Left ventricle myocardium superior (tissue), 1 donor: Measurements from ENCODE around the gene OR2T33. TPM values are rescaled to one million over a fixed set of nuclear protein-coding genes. Genes with fewer than 3 reads are reported as not detected.
"Not testable (repeated sequence)": the region's sequence is repeated elsewhere in the genome, so short reads cannot be mapped to it uniquely, and the experiment has no call there.

Experiments used
- ATAC-seq: fragments of 200-7000 bp; cut with Tn5 transposase; one replicate; pipeline ENCODE4 v1.9.1; 2020; ENCODE audit warnings: mild to moderate bottlenecking, moderate library complexity
- DNase-seq: peaks from one replicate; pipeline ENCODE4 v3.0.0-alpha.2; 2020
- intact Hi-C: fragments of 100-400 bp; cut with micrococcal nuclease; formaldehyde crosslinking; loops from one replicate; pipeline ENCODE4 v1.11.0; 2022
- long read RNA-seq: library from polyadenylated mRNA; unstranded; transcript quantifications from one replicate; pipeline ENCODE4 v2.0.0, GENCODE V29; 2021
- total RNA-seq: library from RNA; stranded (reverse); fragmentation: NEBNext Ultra II Directional; extraction: Animal tissue kit (Norgen Biotek cat#: 25700); gene quantifications from one replicate; pipeline ENCODE4 v1.2.1, GENCODE V29; 2021
- donor health status: DM: no; HTN: yes; CAD: no; lungs with severe emphysema.

The OR2T33 gene, protein sequence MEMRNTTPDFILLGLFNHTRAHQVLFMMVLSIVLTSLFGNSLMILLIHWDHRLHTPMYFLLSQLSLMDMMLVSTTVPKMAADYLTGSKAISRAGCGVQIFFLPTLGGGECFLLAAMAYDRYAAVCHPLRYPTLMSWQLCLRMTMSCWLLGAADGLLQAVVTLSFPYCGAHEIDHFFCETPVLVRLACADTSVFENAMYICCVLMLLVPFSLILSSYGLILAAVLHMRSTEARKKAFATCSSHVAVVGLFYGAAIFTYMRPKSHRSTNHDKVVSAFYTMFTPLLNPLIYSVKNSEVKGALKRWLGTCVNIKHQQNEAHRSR
- total RNA-seq: not detected
- long read RNA-seq: 0 reads

DNA sequence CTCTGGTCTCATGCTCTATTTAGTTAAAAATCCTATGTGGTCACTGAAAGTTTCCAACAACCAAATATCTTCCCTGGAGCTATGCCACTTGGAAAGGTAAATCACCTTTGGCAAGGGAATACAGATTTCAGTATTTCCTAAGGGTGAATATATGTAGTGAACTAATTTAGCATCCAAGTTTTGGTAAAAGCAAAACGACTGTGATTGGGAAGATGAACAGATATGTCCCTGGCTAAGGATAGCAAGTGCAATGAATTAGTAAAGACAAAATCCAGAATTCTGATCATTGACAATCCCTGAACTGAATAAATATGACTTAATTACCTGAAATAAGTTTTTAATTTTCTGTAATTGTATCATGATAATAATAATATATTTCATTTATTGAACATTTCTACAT, at the start of gene OR2T33:
OR2T33 (minus strand) TSS at position 101 of the 400 bp plus-strand sequence. CDS start 4,162 bp downstream, outside the sequence.
- DNase-seq (no peak), ATAC-seq (no peak)
- intact Hi-C loops: no loop called here

DNA sequence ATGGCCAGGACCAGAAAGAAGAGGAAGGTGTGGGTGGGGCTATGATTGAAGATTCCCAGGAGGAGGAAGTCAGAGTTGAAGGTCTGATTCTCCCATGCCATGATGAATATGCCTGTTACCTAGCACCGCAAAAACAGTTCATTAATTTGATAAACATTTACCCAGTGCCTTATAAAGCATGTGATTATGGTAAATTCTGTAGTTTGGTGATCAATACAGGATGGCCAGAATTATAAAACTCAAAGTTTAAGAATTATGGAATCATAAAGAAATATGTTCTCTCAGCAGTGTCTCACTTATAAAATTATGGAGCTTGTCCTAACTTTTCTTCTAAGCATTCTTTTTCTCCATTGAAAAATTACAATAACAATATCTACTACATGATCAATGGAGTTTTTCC, 46.7 kb upstream of the OR2T33 start, which contains the start of gene OR2M7:
OR2M7 (minus strand) TSS at position 101 of the 400 bp plus-strand sequence; CDS start at position 101, 0 bp downstream.
- ATAC-seq (no peak), DNase-seq (no peak)
- intact Hi-C loops: no loop called here

DNA sequence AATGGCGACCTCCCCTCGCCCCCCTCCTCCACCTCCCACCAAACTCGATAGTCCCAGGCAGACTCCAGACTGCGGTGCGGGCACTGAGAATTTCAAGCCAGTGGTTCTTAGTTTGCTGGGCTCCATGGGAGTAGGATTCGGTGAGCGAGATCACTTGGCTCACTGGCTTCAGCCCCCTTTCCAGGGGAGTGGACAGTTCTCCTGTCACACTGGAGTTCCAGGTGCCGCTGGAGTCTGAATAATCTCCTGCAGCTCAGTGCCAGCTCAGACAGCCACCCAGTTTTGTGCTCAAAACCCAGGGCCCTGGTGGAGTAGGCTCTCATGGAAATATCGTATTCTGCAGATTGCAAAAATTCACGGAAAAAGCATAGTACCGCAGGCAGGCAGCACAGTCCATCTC, 39.0 kb upstream of the OR2T33 start:
- intact Hi-C loops: no loop called here
- DNase-seq: no peak
- ATAC-seq: no peak

DNA sequence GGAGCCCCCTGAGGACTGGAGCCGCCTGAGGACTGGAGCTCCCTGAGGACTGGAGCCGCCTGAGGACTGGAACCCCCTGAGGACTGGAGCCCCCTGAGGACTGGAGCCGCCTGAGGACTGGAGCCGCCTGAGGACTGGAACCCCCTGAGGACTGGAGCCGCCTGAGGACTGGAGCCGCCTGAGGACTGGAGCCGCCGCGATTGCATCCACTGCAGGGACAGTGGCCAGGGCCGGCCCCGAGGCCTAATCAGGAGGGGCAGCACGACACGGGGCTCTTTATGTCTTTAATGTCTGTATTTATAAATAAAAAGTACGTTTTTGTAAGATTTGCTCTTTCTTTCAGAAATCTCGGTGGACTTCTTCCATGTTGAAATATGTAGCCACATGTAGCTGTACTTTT, 29.0 kb upstream of the OR2T33 start:
- DNase-seq, intact Hi-C loops, ATAC-seq: not testable (repeated sequence)

DNA sequence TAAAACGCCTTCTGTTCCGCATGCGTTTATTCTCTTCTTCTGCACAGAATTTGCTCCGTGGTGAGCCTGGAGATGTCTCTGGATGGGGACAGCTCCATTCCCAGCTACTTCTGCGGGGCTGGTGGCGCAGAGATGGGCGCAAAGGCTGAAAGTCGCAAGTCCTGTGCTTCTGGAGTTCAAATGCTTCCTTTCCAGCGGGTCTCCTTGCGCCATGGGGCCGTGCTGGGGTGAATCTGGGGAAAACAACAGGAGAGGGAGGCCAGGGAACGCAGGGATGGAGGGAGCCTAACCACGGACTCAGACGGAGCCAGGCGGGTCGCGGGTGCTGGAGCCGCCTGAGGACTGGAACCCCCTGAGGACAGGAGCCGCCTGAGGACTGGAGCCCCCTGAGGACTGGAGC, 28.3 kb upstream of the OR2T33 start:
- DNase-seq: no peak
- no peak for ATAC-seq
- intact Hi-C loops: no loop called here

DNA sequence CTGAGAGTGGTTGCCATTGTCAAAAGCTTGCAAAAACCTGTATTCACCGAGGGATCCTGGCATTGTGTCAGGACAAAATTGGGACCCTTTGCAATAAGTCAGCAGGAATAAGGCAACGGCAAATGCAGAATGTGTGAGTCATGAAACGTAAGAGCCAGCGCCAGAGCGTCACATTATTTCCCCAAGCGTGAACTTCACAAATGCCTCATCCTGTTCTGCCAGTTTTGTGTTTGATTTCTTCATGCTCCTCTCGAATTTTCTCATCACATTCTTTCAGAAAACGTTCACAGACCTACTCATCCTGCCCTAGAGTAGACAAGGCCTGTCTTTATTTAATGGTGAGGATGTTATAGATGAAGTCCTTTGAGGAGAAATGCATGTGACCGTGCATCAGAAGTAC, 27.9 kb upstream of the OR2T33 start:
- intact Hi-C loops, DNase-seq, ATAC-seq: not testable (repeated sequence)

DNA sequence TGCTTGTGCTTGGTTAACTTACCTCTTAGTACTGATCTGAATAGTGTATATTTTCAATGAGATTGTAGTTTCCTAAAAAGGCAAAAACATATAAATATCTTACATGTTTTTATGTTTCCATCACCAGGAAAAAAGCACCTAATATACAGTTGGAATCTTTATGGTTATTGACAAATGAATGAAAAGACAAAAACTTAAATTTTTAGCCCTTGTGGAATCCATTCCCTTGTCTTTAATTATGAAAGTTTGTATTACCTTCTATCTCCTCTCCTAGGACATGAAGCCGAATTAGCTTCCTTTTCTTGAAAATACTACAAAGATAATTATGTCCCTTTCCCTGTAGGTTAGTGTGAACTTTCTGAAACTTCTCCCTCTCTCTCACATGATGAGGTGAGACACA, 25.5 kb upstream of the OR2T33 start, which contains the start of gene OR2T12:
OR2T12 (minus strand) TSS at position 101 of the 400 bp plus-strand sequence. CDS start 7,846 bp downstream, outside the sequence.
- ATAC-seq (no peak), DNase-seq (no peak)
- intact Hi-C loops: no loop called here

DNA sequence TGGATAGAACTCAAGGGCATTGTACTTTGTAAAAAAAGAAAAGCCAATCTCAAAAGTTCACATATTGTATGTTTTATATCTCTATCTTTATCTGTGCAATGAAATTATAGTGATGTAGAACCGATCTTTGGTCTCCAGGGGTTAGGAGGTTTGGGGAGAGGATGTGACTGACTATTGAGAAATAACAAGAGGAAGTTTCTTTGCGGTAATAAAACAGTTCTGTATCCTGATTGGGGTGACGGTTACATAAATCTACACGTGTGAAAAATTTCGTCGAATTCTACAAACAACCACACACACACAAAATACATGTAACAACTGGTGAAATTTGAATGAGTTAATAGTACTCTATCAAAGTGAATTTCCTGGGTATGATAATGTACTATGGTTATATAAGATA, 10.6 kb upstream of the OR2T33 start:
- intact Hi-C loops: no loop called here
- no peak for DNase-seq
- ATAC-seq: no peak

DNA sequence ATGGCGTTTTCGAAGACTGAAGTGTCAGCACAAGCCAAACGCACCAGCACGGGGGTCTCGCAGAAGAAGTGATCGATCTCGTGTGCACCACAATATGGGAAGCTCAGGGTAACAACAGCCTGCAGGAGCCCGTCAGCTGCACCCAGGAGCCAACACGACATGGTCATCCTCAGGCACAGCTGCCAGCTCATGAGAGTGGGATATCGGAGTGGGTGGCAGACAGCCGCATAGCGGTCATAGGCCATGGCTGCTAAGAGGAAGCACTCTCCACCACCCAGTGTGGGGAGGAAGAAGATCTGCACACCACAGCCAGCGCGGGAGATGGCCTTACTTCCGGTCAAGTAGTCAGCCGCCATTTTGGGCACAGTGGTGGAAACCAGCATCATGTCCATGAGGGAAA, 4.6 kb downstream of the OR2T33 start:
- intact Hi-C loops, ATAC-seq, DNase-seq: not testable (repeated sequence)

DNA sequence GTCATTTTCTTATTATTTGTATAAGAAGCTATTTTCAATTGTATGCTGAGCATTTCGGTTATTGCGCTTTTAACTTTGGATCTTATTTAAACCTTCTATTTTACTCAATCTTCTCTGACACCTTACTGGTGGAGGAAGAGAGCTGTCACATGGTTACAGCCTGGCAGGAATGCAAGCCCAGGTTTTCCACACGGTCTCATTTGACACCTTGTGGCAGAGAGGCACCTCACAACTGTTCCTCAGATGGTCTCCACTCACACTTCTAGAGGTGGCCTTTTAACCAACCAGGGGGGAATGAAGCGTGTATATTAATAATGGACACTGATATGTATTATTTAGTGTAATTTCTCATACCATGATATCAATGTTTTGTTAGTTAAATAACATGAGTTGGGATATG, 9.6 kb downstream of the OR2T33 start:
- DNase-seq (no peak), ATAC-seq (no peak)
- intact Hi-C loops: no loop called here

DNA sequence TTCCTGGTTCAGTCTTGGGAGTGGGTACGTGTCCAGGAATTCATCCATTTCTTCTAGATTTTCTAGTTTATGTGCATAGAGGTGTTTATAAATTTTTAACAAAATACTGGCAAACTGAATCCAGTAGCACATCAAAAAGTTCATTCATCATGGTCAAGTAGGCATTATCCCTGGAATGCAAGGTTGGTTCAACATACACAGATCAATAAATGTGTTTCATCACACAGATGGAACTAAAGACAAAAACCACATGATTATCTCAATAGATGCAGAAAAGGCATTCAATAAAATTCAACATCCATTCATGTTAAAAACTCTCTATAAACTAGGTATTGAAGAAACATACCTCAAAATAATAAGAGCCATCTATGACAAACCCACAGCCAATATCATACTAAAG, 18.5 kb downstream of the OR2T33 start:
- ATAC-seq, DNase-seq: not testable (repeated sequence)

DNA sequence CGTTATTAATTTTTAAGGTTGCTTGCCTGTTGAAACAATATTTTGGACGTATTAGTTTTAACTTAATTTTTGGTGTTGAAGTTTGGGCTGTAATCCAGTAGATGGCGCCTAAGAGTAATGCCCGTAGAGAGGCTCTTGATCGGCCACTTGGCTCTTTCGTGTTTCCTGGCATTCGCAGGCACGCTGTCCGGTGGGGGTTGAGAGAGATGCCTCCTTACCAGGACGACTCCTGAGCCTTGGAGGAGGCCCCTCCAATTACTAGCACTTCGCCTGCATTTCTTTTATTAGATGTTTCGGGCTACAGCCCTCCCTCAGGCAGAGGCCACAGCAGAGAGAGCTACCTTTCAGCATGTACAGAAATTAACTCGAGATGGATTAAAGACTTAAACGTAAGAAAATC, 34.6 kb downstream of the OR2T33 start:
- intact Hi-C loops: no loop called here
- ATAC-seq: no peak
- DNase-seq: no peak

More for the DNA sequence above, 18.5 kb downstream of the OR2T33 start:
- intact Hi-C loops: not testable (repeated sequence)

DNA sequence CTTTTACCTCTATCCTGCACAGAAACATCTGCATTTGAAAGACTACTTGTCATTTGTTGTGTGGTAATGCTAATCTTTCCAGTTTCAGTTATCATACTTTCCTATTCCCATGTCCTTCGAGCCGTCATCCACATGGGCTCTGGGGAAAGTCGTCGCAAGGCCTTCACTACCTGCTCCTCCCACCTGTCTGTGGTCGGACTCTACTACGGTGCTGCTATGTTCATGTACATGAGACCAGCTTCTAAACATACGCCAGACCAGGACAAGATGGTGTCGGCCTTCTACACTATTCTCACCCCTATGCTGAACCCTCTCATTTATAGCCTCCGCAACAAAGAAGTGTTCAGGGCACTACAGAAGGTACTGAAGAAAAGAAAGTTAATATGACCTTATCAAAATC, 38.3 kb downstream of the OR2T33 start:
- no peak for DNase-seq

DNA sequence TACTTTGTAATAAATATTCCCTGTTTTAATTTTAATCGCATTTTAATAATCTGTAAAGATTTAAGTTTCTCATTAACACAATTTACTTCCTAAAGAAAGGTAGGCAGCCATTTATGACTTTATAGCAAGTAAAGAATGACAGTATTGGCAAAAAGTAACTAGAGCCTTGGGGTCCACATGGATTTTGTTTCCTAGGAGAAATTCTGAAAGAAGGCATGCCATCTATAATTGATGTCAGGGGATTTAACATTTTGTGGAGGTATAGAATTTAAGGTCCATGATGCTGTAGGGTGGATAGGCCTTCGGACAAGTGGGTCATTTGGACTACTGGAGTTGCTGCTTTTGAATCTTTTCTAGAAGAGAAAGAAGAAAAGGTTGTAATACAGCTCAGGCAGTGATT, 46.7 kb downstream of the OR2T33 start, which contains the start of gene OR2M4:
OR2M4 (plus strand) TSS at position 301 of the 400 bp plus-strand sequence. CDS start 7,512 bp downstream, outside the sequence.
- ATAC-seq (no peak), DNase-seq (no peak)
- intact Hi-C loops: no loop called here

More for the DNA sequence above, 38.3 kb downstream of the OR2T33 start:
- intact Hi-C loops: no loop called here
- no peak for ATAC-seq

DNA sequence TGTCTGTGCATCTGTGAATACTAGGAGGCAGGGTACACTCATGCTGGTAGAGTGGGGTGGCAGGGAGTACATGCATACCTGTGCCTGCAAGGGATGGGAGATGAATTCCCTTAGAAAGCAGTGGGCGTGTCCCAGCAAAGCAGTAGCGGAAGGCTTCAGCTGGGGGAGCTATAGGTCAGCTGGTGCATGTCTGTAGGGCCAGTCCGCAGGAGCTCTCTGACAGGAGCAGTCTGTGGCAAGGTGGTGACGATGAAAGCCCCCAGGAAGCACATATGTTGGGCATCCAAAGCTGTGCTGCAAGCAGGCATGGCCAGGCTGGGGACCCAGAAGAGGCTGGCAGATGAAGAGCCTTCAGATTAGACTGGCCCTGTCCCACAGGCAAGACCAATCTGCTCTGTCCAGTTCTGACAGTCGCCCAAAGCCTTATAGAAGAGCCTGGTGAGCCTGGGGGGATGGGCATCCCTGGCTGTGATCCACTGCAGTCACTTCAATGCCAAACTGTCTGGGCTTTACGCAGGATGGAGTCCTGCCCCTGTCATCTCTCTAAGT, 48.3 kb downstream of the OR2T33 start:
- intact Hi-C loops: no loop called here
- DNase-seq (no peak), ATAC-seq (no peak)

DNA sequence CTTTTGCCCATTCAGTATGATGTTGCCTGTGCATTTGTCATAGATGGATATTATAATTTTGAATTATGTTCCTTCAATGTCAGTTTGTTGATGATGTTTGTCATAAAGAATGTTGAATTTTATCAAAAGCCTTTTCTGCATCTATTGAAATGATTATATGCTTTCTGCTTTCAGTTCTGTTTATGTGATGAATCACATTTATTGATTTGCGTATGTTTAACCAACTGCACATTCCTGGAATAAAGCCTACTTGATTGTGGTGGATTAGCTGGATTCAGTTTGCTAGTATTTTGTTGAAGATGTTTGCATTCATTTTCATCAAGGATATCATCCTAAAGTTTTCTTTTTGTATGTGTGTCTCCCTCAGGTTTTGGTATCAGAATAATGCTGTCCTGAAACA, 52.2 kb downstream of the OR2T33 start:
- DNase-seq: no peak
- no peak for ATAC-seq
- intact Hi-C loops: no loop called here

Other genes starting within 250 kb of the OR2T33 start
- gene OR2L2, start 247.9 kb downstream of the OR2T33 start, total RNA-seq: 0.05 TPM
- gene OR2L3, start 231.1 kb downstream of the OR2T33 start, total RNA-seq: not detected
- gene OR2L13, start 182.8 kb downstream of the OR2T33 start, total RNA-seq: not detected
- gene OR2M5, start 132.8 kb downstream of the OR2T33 start, total RNA-seq: not detected
- gene OR2M2, start 103.2 kb downstream of the OR2T33 start, total RNA-seq: not detected
- gene OR2M3, start 80.7 kb downstream of the OR2T33 start, total RNA-seq: not detected
- not detected for gene OR2M4, start 46.6 kb downstream of the OR2T33 start, total RNA-seq
- not detected for gene OR2T12, start 25.4 kb upstream of the OR2T33 start, total RNA-seq
- gene OR2M7, start 46.6 kb upstream of the OR2T33 start, total RNA-seq: not detected
- gene OR14C36, start 70.8 kb upstream of the OR2T33 start, total RNA-seq: not detected
- gene OR2T4, start 83.7 kb upstream of the OR2T33 start, total RNA-seq: not detected
- not detected for gene OR2T6, start 97.8 kb upstream of the OR2T33 start, total RNA-seq
- gene OR2T1, start 125.1 kb upstream of the OR2T33 start, total RNA-seq: not detected
- not detected for gene OR2T2, start 167.7 kb upstream of the OR2T33 start, total RNA-seq
- not detected for gene OR2T3, start 195.4 kb upstream of the OR2T33 start, total RNA-seq
- not detected for gene OR2T5, start 210.6 kb upstream of the OR2T33 start, total RNA-seq
- not detected for gene OR2G6, start 230.1 kb upstream of the OR2T33 start, total RNA-seq